GM18907 (cell line): ENCODE data around the gene BAX.

Experiments used
- ATAC-seq: cut with Tn5 transposase; IDR thresholded peaks from one replicate; pipeline ENCODE4 v1.9.1; 2021; ENCODE audit warnings: mild to moderate bottlenecking, moderate library complexity; ENCODE audit not compliant: unreplicated experiment

The BAX gene

GRCh38 chr19:48977061-48977460, 22.4 kb downstream of the BAX start:
- no peak for ATAC-seq

GRCh38 chr19:48982280-48982679, 27.6 kb downstream of the BAX start:
- no peak for ATAC-seq

- ATAC-seq: no peak
These were observed 31.0 kb downstream of the BAX start for GRCh38 chr19:48985711-48986110.

GRCh38 chr19:48986211-48986610, 31.5 kb downstream of the BAX start:
- no peak for ATAC-seq

GRCh38 chr19:48987323-48987722, 32.6 kb downstream of the BAX start:
- ATAC-seq: no peak

GRCh38 chr19:48988286-48988685, 33.6 kb downstream of the BAX start:
- ATAC-seq: no peak

- ATAC-seq: no peak
These were observed 34.2 kb downstream of the BAX start for GRCh38 chr19:48988860-48989259.

- no peak for ATAC-seq
These were observed 35.1 kb downstream of the BAX start for GRCh38 chr19:48989701-48990291.

- ATAC-seq: no peak
These were observed 35.7 kb downstream of the BAX start for GRCh38 chr19:48990400-48990799.

- no peak for ATAC-seq
These were observed 36.4 kb downstream of the BAX start for GRCh38 chr19:48991011-48991609.

- no peak for ATAC-seq
These were observed 37.4 kb downstream of the BAX start for GRCh38 chr19:48991873-48992580.

- peak; percentile 12 for ATAC-seq
These were observed 38.0 kb downstream of the BAX start for GRCh38 chr19:48992581-48993174.

GRCh38 chr19:48993175-48994034, 38.7 kb downstream of the BAX start, which contains the start of the genes GYS1 and RUVBL2:
Gene GYS1, minus strand, starts transcription at chr19:48993309. Its CDS starts 197 bp downstream, at chr19:48993112.
Gene RUVBL2, plus strand, starts transcription at chr19:48993887. Its CDS starts 25 bp downstream, at chr19:48993912.
- ATAC-seq: peak; percentile 84

GRCh38 chr19:48994035-48994386, 39.3 kb downstream of the BAX start:
- ATAC-seq: no peak

- no peak for ATAC-seq
These were observed 43.3 kb downstream of the BAX start for GRCh38 chr19:48997972-48998371.

GRCh38 chr19:48999481-49000325, 45.0 kb downstream of the BAX start:
- ATAC-seq: no peak

GRCh38 chr19:49004133-49004532, 49.5 kb downstream of the BAX start:
- no peak for ATAC-seq

- no peak for ATAC-seq
These were observed 50.4 kb downstream of the BAX start for GRCh38 chr19:49004964-49005614.

GRCh38 chr19:49006905-49007304, 52.2 kb downstream of the BAX start:
- no peak for ATAC-seq
